Right lobe of liver (tissue), 4 donors: Measurements from ENCODE around the gene FER.

Experiments used
- CTCF ChIP-seq, 4 donors: fragments of 200-600 bp in 3 of 4; fragments of 450-650 bp in 1 of 4; IDR thresholded peaks; one replicate each; pipeline versions ENCODE4 v1.5.1 to v1.8.0; 2016 to 2022; ENCODE audit warnings: antibody characterized with exemption in 4 of 4, mild to moderate bottlenecking in 2 of 4
- POLR2A ChIP-seq: fragments of 450-650 bp; IDR thresholded peaks from one replicate; pipeline ENCODE4 v1.6.1; 2017; ENCODE audit warnings: antibody characterized with exemption, mild to moderate bottlenecking
- donor health status: DM: no; HTN: no; CAD: no.
- donor health status: DM: no; HTN: no; CAD: no.
- donor health status: DM: no; HTN: yes; CAD: no.

GRCh38 chr5:108836492-108836891 lies 88.8 kb downstream of the FER start:
- TF ChIP-seq CTCF (IDR thresholded peaks at IDR 0.05) (no peak), POLR2A (no peak)
